Kidney capillary endothelial cell (primary cell): ENCODE results near the gene KRT6A.

ENCODE experiments used
- DNase-seq: peaks from one replicate; pipeline ENCODE4 v3.0.0-alpha.2; 2018; ENCODE audit warnings: low spot score

The KRT6A gene

GRCh38 chr12:52493172-52493571, at the start of gene KRT6A:
TSS of gene KRT6A (minus strand) at chr12:52493257. CDS start at chr12:52493188, 69 bp downstream.
- no peak for DNase-seq

GRCh38 chr12:52542157-52542556, 49.1 kb upstream of the KRT6A start:
- DNase-seq, result no peak

DNA sequence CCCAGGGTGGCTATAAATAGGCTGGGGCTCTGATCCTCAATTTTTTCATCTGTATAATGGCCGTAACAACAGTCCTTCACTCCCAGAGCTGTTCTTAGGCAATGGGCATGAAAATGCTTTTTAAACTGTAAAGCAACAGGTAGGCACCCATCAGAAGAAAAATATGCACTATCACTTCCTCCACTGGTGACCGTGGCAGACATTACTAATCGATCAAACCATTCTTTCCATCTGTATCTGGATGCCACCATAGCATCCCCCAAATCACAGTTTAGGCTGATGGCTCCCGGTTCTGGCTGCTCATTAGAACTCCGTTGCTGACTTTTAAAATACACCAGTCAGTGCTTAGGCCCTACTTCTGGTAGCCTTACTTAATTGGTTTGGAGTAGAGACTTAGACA, 48.7 kb upstream of the KRT6A start:
- no peak for DNase-seq

DNA sequence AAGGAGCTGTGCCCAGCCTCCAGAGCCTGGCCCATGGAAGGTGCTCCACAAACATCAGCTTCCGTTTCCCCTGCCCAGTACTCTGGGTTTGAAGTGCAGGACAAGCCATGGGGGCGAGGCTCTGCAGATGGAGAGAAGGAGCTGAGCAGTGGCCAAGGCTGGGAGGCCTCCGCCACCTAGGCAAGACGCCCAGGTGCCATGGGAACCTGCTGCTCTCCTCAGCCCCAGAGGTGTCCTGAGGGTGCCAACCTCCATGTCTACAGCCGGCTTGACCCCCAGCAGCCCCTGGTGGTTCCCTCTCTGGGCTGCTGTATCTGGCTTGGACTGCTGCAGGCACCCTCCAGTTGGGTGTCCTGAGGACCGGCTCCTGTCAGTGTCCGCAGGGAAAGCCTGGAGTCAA, 47.5 kb upstream of the KRT6A start:
- no peak for DNase-seq

DNA sequence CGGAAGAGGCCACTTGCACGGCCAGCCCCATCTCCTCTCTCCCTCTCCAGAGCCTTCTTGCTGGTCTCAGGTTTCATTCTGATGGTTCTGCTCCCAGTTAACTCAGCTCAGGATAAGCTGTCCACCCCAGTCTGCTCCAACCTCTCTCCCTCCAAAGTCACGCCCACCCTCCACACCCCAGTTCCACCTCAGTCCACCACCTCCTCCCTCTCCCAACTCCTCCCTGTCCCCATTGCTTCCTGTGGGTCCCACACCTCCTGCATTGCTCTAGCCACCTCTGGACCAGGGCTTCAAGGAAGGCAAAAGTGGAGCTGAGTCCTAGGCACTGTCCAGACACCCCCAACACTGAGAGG, 46.7 kb upstream of the KRT6A start:
- DNase-seq, result no peak

- DNase-seq, result no peak
Observed at GRCh38 chr12:52539083-52539820, 46.2 kb upstream of the KRT6A start.

GRCh38 chr12:52537101-52537500, 44.0 kb upstream of the KRT6A start:
- no peak for DNase-seq

DNA sequence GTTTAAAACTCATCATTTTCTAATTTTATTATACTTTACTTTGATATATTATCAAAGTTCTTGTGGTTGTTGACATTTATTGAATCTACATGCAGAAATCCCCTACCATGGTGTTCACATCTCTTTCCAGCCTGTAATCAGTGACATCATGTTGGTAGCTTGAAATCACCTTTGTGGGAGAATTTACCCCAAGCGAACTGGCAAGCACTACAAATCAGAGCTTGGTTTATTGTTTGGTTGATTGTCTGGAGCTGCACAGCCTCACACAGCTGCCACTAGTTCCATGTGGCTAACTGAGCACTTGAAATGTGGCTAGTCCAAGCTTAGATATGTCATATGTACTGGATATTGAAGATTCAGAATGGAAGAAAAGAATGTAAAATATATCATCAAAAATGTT, 42.5 kb upstream of the KRT6A start:
- DNase-seq, result no peak

GRCh38 chr12:52534482-52534881, 41.4 kb upstream of the KRT6A start:
- no peak for DNase-seq

DNA sequence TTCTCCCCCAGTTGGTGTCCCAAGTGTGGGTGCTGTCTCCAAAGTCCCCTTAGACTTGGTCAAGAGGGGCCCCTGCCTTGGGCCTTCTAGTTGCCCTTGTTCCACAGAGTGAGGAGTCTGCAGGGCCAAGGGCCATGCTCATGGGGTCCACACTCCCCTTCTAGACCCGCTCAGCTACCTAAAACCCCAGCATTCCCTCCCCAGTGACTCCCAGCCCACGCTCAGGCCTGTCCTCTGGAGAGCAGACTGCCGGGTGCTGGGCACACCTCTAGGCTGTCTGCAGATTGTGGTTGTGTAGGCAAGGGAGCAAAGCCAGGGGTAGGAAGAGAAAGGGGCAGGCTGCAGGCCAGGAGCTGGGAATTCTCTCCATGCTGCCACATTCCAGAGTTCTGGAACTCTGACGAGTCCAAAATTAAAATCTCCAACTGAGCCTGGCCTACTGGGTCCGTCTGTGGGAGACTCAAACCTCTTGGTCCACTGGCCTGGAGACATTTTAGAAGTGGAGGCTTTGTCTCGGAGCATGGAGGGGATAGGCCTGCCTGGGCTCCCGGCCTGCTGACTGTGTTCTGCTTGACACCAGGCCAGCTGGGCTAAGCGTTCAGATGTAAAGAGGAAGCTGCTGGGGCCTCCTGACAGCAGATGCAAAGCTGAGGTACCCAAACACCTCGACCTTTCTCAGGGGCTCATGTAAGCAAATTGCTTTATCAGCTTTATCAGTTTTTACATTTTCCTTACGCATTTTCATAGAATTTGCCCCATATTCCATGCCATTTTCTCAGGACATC, 40.8 kb upstream of the KRT6A start:
- DNase-seq, result no peak

DNA sequence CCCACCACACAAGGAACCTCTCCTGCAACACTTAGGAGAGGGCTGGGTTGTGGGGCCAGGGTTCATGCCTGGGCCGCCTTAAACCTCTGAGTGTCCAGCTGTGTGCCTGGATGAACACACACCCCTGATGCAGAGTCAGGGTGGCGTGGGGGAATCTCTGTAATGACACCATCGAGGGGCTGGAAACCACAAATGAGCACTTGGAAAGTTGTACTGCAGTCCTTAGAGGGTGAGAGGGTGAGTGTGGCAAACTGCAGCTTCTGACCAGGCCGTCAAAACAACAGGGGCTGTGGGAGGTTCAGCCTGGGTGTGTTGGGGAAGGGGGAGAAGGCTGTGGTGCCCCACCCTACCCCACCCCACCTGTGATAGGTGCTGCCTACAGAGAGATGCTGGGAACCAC, 39.6 kb upstream of the KRT6A start:
- no peak for DNase-seq

- DNase-seq, result no peak
Observed at GRCh38 chr12:52531566-52532300, 38.7 kb upstream of the KRT6A start.

DNA sequence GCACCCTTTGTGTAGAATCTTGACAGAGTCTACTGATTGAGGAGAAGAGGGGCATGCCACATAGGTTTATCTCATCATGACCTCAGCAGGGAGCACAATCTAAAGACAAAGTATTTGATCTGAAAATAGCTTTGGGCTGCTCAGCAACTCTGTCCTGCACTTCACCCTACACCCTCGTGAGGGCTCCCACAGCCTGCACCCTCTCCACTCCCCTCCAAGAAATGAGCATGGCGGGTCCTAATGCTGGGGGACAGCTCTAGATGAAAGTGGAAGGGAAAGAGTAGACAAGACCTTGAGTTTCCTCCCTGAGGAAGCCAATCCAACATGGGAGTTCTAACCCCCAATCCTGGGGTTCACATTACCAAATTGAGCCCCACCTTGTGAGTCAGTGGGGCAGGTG, 37.8 kb upstream of the KRT6A start:
- DNase-seq, result no peak

- DNase-seq, result no peak
Observed at GRCh38 chr12:52530366-52530765, 37.3 kb upstream of the KRT6A start.

GRCh38 chr12:52529846-52530245, 36.8 kb upstream of the KRT6A start:
- no peak for DNase-seq

- no peak for DNase-seq
Observed at GRCh38 chr12:52529417-52529816, 36.4 kb upstream of the KRT6A start.

DNA sequence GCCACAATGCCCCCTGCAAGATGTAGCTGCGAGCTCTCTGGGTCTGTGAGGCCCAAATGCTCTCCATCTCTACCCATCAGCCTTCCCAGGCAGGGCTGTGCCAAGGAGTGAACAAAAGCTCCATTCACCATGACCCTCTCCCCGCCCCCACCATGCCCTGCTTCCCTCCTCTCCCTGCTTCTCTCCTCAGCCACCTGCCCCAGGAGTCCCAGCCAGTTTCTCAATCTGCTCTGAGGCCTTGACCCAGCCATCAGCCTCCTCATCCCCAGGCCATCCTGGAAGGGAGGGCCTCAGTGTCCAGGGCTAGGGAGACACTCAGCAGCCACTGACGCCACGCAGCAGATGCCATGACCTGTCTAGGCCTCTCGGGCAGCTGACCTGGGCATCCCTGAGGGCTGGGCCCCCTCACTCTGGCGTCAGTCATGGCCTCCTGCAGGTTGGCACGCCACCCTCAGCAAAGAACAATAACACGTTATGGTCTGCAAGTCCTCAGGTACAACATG, 35.6 kb upstream of the KRT6A start:
- no peak for DNase-seq

DNA sequence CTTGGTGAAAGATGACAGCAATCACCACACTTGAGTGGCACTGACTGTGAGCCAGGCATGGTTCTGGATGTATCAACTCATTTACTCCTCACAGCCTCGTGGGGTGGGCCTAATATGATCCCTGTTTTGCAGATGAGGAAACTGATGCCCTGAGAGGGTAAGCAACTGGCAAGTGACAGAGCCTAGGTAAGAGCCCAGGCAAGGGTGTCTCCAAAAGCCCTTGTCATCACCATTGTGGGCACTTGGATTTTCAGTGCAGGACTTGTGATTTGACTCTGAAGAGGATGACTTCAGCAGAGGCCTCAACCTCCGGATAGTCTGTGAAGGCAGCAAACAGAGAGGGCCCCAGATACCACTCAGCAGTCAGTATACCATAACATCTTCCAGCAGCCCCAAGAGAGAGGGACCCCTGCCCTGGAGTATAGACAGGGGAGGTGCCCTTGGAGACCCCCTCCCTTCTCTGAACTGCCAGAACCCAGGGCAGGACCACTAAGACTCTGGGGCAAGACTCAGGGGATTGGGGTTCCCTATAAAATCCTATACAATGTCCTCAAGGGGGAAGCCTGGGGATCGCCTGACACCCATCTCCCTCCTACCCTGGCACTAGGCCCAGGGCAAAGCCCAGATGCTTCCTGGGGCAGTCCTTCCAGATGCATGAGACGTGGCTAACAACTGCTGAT, 34.2 kb upstream of the KRT6A start:
- DNase-seq, result no peak

GRCh38 chr12:52526511-52526951, 33.5 kb upstream of the KRT6A start:
- no peak for DNase-seq

GRCh38 chr12:52525661-52526499, 32.8 kb upstream of the KRT6A start:
- DNase-seq, result no peak

DNA sequence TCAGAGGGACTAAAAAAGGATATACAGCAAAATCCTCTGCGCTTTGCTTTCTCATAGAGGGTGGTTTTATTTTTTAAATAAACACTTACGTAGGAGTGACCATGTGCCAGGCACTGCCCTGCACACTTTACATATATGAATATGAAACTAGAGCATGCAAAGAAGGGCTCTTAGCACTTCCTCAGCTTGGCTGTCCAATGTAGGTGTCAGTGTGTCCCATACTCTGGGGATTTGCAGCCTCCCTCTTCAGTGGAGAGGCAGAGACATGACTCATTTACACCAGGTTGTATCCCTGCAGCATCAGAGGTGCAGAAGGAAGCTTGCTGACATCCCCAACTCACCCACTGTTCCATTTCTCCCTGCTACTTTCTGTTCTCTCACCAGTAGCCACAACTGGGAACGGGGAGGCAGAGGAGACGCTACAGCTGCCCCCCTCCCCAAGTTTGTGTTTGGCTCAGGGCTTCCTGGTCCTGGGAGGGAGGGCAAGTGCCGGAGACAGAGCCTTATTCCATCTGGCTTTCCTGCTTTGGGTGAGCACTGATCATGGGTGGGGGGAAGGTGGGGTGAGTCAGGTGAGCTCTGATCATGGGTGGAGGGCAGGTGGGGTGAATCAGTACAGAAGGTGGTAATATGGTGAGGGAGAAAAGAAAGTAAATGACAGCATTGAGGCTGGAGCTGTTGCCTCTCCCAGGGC, 32.0 kb upstream of the KRT6A start:
- DNase-seq, result no peak
